Astrocyte (in vitro differentiated cells and primary cell): ENCODE measurements around the gene NXN.

Experiments
- CTCF ChIP-seq: IDR thresholded peaks from 2 replicates; pipeline ENCODE4 v1.5.1; 2011; ENCODE audit warnings: low read depth, mild to moderate bottlenecking, inconsistent platforms, low read length, moderate library complexity; ENCODE audit not compliant: insufficient read depth
- EZH2 ChIP-seq: IDR thresholded peaks from 2 replicates; pipeline ENCODE4 v1.6.1; 2012; ENCODE audit warnings: mild to moderate bottlenecking, low read length, inconsistent platforms; ENCODE audit not compliant: insufficient read depth

- TF ChIP-seq CTCF (peak; percentile 65), EZH2 (no peak)
Measured at GRCh38 chr17:794876-795275, 184.7 kb downstream of the NXN start.
